ENCODE results near the gene COA6.

COA6 gene

GRCh38 chr1:234406871-234407270 lies 33.6 kb downstream of the COA6 start:
- TF ChIP-seq CSRNP3 (CRISPR knock-in tag; IDR thresholded peaks at IDR 0.05) (no peak), ISL1 (CRISPR knock-in tag; IDR thresholded peaks at IDR 0.05) (no peak), BACH2 (CRISPR knock-in tag; IDR thresholded peaks at IDR 0.05; ENCODE audit: borderline replicate concordance) (no peak), POU6F1 (CRISPR knock-in tag; IDR thresholded peaks at IDR 0.05; ENCODE audit: borderline replicate concordance, low read depth) (no peak), ARNTL (CRISPR knock-in tag; IDR thresholded peaks at IDR 0.05; ENCODE audit: borderline replicate concordance, low read depth) (no peak), CREB5 (CRISPR knock-in tag; IDR thresholded peaks at IDR 0.05; ENCODE audit: low read depth) (no peak), ZNF70 (CRISPR knock-in tag; IDR thresholded peaks at IDR 0.05) (no peak), TSHZ2 (CRISPR knock-in tag; IDR thresholded peaks at IDR 0.05) (no peak), OSR1 (CRISPR knock-in tag; IDR thresholded peaks at IDR 0.05) (no peak), ZNF565 (CRISPR knock-in tag; conservative IDR thresholded peaks at IDR 0.05; ENCODE audit: low read depth) (no peak), PATZ1 (CRISPR knock-in tag; IDR thresholded peaks at IDR 0.05; ENCODE audit: borderline replicate concordance) (no peak), RARB (CRISPR knock-in tag; IDR thresholded peaks at IDR 0.05) (no peak), ZFP30 (CRISPR knock-in tag; IDR thresholded peaks at IDR 0.05) (no peak), TOX (CRISPR knock-in tag; IDR thresholded peaks at IDR 0.05; ENCODE audit: borderline replicate concordance) (no peak), ZNF8 (CRISPR knock-in tag; IDR thresholded peaks at IDR 0.05) (no peak), SNAI2 (CRISPR knock-in tag; IDR thresholded peaks at IDR 0.05) (no peak), ZFP3 (CRISPR knock-in tag; IDR thresholded peaks at IDR 0.05) (no peak), PPARA (CRISPR knock-in tag; IDR thresholded peaks at IDR 0.05; ENCODE audit: borderline replicate concordance) (no peak)
- no peak for ATAC-seq

GRCh38 chr1:234408757-234409156 lies 35.5 kb downstream of the COA6 start:
- no peak for TF ChIP-seq ESRRG (CRISPR knock-in tag; IDR thresholded peaks at IDR 0.05)
- TF ChIP-seq GLIS3 (CRISPR knock-in tag; IDR thresholded peaks at IDR 0.05) = no peak
- TF ChIP-seq ZFP3 (CRISPR knock-in tag; IDR thresholded peaks at IDR 0.05) = no peak
- no peak for ATAC-seq

GRCh38 chr1:234409328-234409727 lies 36.1 kb downstream of the COA6 start:
- ATAC-seq = peak; percentile 64; the same call in 2 of the 3 replicates
- TF ChIP-seq ZC3H10 (CRISPR knock-in tag; IDR thresholded peaks at IDR 0.05) (no peak), TSHZ2 (CRISPR knock-in tag; IDR thresholded peaks at IDR 0.05) (no peak), GLIS3 (CRISPR knock-in tag; IDR thresholded peaks at IDR 0.05) (no peak), OSR1 (CRISPR knock-in tag; IDR thresholded peaks at IDR 0.05) (no peak), CREB5 (CRISPR knock-in tag; IDR thresholded peaks at IDR 0.05; ENCODE audit: low read depth) (no peak), BACH2 (CRISPR knock-in tag; IDR thresholded peaks at IDR 0.05; ENCODE audit: borderline replicate concordance) (no peak), ISL1 (CRISPR knock-in tag; IDR thresholded peaks at IDR 0.05) (no peak), ZFP3 (CRISPR knock-in tag; IDR thresholded peaks at IDR 0.05) (no peak), POU6F1 (CRISPR knock-in tag; IDR thresholded peaks at IDR 0.05; ENCODE audit: borderline replicate concordance, low read depth) (no peak)
